ENCODE results near the gene TMEM213. TPM values are rescaled to one million over a fixed set of nuclear protein-coding genes. Genes with fewer than 3 reads are reported as not detected.

Gene TMEM213
- total RNA-seq, 2 donors from 2014 or later: not detected

DNA sequence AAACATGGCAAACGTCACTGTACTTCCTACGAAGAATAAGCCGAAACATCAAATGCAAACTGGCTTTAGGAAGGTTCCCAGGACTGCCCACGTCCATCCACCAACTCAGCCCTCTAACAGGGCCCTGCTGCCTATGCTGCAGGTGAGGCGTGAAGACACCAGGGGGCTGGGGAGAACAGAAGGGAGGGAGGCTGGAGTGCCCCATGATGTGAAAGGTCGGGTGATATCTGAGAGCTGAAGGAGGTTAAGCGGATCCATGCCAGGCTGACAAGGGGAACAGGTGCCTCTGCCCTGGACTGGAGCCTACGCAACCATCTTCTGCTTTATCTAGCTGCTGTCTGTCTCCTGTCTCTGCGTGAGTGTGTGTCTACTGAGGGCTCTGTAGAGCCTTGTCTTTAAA is 40.4 kb downstream of the TMEM213 start:
- TF ChIP-seq, protein P1, sequence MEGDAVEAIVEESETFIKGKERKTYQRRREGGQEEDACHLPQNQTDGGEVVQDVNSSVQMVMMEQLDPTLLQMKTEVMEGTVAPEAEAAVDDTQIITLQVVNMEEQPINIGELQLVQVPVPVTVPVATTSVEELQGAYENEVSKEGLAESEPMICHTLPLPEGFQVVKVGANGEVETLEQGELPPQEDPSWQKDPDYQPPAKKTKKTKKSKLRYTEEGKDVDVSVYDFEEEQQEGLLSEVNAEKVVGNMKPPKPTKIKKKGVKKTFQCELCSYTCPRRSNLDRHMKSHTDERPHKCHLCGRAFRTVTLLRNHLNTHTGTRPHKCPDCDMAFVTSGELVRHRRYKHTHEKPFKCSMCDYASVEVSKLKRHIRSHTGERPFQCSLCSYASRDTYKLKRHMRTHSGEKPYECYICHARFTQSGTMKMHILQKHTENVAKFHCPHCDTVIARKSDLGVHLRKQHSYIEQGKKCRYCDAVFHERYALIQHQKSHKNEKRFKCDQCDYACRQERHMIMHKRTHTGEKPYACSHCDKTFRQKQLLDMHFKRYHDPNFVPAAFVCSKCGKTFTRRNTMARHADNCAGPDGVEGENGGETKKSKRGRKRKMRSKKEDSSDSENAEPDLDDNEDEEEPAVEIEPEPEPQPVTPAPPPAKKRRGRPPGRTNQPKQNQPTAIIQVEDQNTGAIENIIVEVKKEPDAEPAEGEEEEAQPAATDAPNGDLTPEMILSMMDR (IDR thresholded peaks at IDR 0.05): no peak
- no peaks in the 10 kb centered on the region for H3K36me3 ChIP-seq
- no peak for ATAC-seq (ENCODE audit: insufficient number of reproducible peaks, low FRiP score, low read depth)
- H3K27ac ChIP-seq: no peak overlapping the region
- H3K4me1 ChIP-seq (ENCODE audit: control insufficient read depth in 1 of 2, low read depth in 2 of 2): no peaks in the 10 kb centered on the region
- H3K4me3 ChIP-seq: no peak overlapping the region
- no peak for DNase-seq (ENCODE audit: low spot score)
- H3K27me3 ChIP-seq (replicated peaks; ENCODE audit: insufficient read depth): no peaks in the 10 kb centered on the region
- H3K9me3 ChIP-seq: no peaks in the 10 kb centered on the region

DNA sequence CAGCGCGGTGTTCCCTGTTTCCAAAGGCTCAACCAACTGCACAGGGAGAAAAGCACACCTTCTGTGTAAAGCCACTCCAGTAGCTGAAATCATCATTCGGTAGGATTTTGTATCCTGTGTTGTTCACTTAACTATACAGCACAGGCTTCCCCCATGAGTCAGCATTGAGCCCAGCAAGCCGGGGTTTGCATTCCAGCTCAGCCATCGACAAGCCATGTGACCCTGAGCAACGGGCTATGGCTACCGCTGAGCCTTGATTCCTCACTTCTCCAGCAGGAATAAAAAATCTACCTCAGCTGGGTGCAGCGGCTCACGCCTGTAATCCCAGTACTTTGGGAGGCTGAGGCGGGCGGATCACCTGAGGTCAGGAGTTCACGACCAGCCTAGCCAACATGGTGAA is 44.3 kb downstream of the TMEM213 start:
- Histone ChIP-seq H3K27ac (no peak overlapping the region), H3K36me3 (no peaks in the 10 kb centered on the region), H3K9me3 (no peaks in the 10 kb centered on the region), H3K4me3 (no peak overlapping the region), H3K4me1 (ENCODE audit: control insufficient read depth in 1 of 2, low read depth in 2 of 2) (no peaks in the 10 kb centered on the region), H3K27me3 (replicated peaks; ENCODE audit: insufficient read depth) (no peaks in the 10 kb centered on the region)
- TF ChIP-seq, protein P1 (IDR thresholded peaks at IDR 0.05): no peak
- DNase-seq (ENCODE audit: low spot score): no peak
- ATAC-seq (ENCODE audit: insufficient number of reproducible peaks, low FRiP score, low read depth): no peak

DNA sequence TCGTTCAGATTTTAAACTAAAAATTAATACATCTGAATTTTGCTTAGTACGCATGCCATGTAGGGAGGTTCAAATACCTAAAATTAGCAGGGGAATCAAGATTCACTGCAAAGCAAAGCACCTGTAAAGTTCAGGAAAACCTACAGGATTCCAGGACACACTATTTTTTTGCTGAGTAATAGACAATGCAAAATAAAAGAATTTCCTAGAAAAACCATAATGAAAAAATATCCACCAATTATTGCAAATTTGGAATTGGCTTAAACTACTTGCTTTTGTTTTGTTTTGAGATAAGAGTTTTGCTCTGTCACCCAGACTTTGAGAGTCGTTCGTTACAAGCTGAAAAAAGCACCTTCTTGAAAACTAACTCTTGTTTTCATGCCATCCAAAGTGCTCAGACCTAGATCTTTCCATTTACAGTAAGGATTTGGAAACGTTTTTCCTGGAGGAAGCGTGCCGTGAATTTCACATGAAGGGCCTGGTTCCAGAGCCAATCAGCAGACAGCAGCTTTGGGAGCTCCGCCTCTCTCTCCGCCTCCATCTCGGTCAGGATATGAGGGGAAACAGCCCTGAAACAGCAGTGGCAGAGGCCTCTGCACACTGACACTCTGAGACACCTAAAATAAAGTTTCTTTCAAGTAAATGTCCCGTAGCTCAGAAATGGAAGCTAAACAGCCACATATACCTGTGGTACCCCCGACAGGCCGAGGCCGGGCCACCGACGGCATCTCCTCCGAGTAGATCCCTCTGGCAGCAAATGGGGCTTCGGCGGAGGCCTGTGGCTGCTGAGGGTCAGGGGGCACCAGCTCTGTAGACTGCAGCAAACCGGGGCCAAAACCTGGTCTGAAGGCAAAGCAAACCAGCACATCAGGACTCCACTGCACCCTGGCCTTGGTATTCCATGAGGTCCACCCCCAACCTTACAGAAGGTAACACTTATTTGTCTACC is 46.1 kb downstream of the TMEM213 start:
- H3K27ac ChIP-seq: no peak overlapping the region
- DNase-seq (ENCODE audit: low spot score): no peak

DNA sequence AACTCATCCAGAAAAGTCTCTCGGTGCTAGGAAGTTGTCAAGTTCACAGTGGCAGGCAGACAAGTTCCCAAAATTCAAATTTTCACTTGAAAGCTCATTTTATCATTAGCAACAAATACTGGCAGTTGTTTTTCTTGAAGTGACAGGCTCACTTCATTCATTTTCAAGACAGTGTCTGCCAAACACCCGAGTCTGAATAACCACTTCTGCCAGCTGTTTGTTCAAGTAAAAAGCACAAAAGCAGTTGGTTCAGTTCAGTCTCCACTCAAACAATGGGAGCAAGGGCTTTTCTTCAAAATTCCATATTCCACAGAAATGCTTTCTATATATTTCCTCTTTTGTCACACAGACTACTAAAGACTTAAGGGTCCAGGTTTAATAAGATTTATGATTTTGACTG is 47.9 kb downstream of the TMEM213 start:
- Histone ChIP-seq H3K27me3 (replicated peaks; ENCODE audit: insufficient read depth) (no peaks in the 10 kb centered on the region), H3K9me3 (no peaks in the 10 kb centered on the region), H3K36me3 (no peaks in the 10 kb centered on the region), H3K4me3 (no peak overlapping the region), H3K4me1 (ENCODE audit: control insufficient read depth in 1 of 2, low read depth in 2 of 2) (no peaks in the 10 kb centered on the region), H3K27ac (no peak overlapping the region)
- TF ChIP-seq, protein P1 (IDR thresholded peaks at IDR 0.05): no peak
- no peak for DNase-seq (ENCODE audit: low spot score)
- no peak for ATAC-seq (ENCODE audit: insufficient number of reproducible peaks, low FRiP score, low read depth)

More for the DNA sequence above, 46.1 kb downstream of the TMEM213 start:
- H3K4me1 ChIP-seq (ENCODE audit: control insufficient read depth in 1 of 2, low read depth in 2 of 2): no peaks in the 10 kb centered on the region
- no peak overlapping the region for H3K4me3 ChIP-seq
- TF ChIP-seq, protein P1 (IDR thresholded peaks at IDR 0.05): no peak
- H3K36me3 ChIP-seq: no peaks in the 10 kb centered on the region
- ATAC-seq (ENCODE audit: insufficient number of reproducible peaks, low FRiP score, low read depth): no peak
- H3K9me3 ChIP-seq: no peaks in the 10 kb centered on the region
- H3K27me3 ChIP-seq (replicated peaks; ENCODE audit: insufficient read depth): no peaks in the 10 kb centered on the region

DNA sequence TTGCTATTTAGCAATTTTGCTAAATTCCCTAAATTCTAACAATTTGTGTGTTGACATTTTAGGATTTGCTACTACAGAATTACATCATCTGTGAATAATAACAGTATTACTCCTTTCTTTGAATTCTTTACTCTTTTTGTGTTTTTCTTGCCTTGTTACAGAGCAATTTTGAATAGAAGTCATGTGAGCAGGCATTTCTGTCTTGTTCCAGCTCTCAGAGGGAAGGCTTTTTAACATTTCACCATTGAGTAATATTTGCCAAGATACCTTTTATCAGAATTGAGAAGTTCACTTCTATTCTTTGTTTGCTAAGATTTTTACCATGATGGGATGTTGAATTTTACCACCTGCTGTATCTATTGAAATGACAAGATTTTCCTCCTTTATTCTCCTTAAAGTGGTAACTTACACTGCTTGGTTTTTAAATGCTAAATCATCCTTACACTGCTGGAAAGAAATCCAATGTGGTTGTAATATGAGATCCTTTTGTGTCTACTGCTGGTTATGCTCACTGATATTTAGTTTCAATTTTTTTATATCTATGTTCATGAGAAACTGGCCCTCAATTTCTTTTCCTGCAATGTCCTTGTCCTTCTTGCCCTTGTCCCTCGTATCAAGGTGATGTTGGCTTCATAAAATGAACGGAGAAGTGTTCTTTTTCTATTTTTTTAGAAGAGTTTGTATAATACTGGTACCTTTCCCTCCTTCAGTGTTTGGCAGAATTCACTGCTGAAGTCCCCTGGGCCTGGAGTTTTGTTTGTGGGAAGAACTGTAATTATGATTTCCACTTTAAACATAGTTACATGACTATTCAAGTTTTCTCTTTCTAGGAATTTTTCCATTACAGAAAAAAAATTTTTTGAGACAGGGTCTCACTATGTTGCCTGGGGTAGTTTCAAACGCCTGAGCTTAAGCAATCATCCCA is 50.5 kb downstream of the TMEM213 start:
- no peaks in the 10 kb centered on the region for H3K27me3 ChIP-seq (replicated peaks; ENCODE audit: insufficient read depth)
- H3K4me1 ChIP-seq (ENCODE audit: control insufficient read depth in 1 of 2, low read depth in 2 of 2): no peaks in the 10 kb centered on the region
- TF ChIP-seq, protein P1 (IDR thresholded peaks at IDR 0.05): no peak
- H3K9me3 ChIP-seq: no peaks in the 10 kb centered on the region
- no peaks in the 10 kb centered on the region for H3K36me3 ChIP-seq
- no peak for DNase-seq (ENCODE audit: low spot score)
- no peak overlapping the region for H3K4me3 ChIP-seq
- no peak for ATAC-seq (ENCODE audit: insufficient number of reproducible peaks, low FRiP score, low read depth)
- no peak overlapping the region for H3K27ac ChIP-seq

Measured in thoracic aorta (tissue), 2 donors.